ENCODE results near the gene MECR. TPM values are rescaled to one million over a fixed set of nuclear protein-coding genes. Genes with fewer than 3 reads are reported as not detected.

MECR gene
- total and polyA plus RNA-seq, 10 of the 15 experiments (the other 5 are each of a cell fraction or from before 2014, with no cell fraction given) = 7.6 to 66.3 (median 38.7) TPM

DNA sequence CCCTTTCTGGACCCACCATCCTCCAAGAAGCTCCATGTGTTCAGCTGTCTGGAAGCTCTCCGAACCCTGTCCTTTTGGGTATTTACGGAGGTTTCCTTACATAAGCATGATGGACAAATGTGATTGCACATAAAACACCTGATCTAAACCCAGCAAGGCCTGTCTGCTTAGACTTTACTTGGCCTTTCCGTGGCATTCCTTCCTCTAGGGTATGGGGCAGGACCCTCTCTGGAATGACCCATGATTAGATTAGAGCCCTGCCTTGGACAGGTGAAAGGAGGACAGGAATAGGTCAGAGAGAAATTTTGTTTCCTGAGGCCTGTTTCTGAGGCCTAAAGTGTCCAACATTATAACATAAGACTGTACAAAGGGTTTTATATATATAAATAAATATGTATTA lies 22.4 kb upstream of the MECR start:
- in situ Hi-C loops (cut with MboI) (no loop called here), intact Hi-C loops (cut with micrococcal nuclease; ENCODE audit: unreplicated experiment) (no loop called here)
- no peaks in the 10 kb centered on the region for H3K79me2 ChIP-seq (ENCODE audit: control insufficient read depth, insufficient read depth, low read length)
- no peaks in the 10 kb centered on the region for H4K20me1 ChIP-seq (ENCODE audit: control insufficient read depth, insufficient read depth)
- H3K36me3 ChIP-seq (ENCODE audit: control insufficient read depth in 2 of 2, insufficient read depth in 2 of 2, low read length in 1 of 2) = no peaks in the 10 kb centered on the region
- CTCF ChIA-PET = no interaction called here
- H3K9ac ChIP-seq (ENCODE audit: control insufficient read depth, insufficient read depth, low read length) = no peak overlapping the region
- H2AFZ ChIP-seq (ENCODE audit: control insufficient read depth, low read depth, low read length) = no peak overlapping the region
- DNase-seq (ENCODE audit: low read depth, low spot score) (no peak), FAIRE-seq (no peak), ATAC-seq (no peak)
- no peaks in the 10 kb centered on the region for H3K9me3 ChIP-seq (replicated peaks; ENCODE audit: control insufficient read depth, insufficient read depth, low read length)
- H3K4me3 ChIP-seq = no peak overlapping the region
- H3K27ac ChIP-seq (ENCODE audit: control insufficient read depth, insufficient read depth) = no peak overlapping the region
- WGBS (ENCODE audit: insufficient coverage, insufficient replicate concordance, low lambda C conversion rate, missing lambda C conversion rate) = 31% methylated on average over 3 of the region's 3 CpGs
- SMC1A ChIA-PET (ENCODE audit: uncharacterized antibody, unreplicated experiment) = interaction anchor here (0.6 kb wide), 1 partner anchor 65 kb away, joined by 3 read pairs; no protein-coding TSS in a partner anchor
- no peaks in the 10 kb centered on the region for H3K4me1 ChIP-seq (ENCODE audit: control insufficient read depth, insufficient read depth, low read length)
- RAD21 ChIA-PET (ENCODE audit: unreplicated experiment) = no interaction called here
- H3K27me3 ChIP-seq (replicated peaks in 1 of 2; ENCODE audit: control insufficient read depth in 2 of 2, insufficient read depth in 2 of 2, low read length in 1 of 2) = peaks cover 1 to 2% of the 10 kb centered on the region in 2 experiments; a peak in 3 of 4 replicates
- POLR2A ChIA-PET = no interaction called here
- no TSS peak for BruUV-seq (replicated peaks)
- no peak for TF ChIP-seq PBX3 (IDR thresholded peaks at IDR 0.05; ENCODE audit: insufficient replicate concordance, low read depth, low read length)
- TF ChIP-seq, protein P1, sequence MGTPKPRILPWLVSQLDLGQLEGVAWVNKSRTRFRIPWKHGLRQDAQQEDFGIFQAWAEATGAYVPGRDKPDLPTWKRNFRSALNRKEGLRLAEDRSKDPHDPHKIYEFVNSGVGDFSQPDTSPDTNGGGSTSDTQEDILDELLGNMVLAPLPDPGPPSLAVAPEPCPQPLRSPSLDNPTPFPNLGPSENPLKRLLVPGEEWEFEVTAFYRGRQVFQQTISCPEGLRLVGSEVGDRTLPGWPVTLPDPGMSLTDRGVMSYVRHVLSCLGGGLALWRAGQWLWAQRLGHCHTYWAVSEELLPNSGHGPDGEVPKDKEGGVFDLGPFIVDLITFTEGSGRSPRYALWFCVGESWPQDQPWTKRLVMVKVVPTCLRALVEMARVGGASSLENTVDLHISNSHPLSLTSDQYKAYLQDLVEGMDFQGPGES (IDR thresholded peaks at IDR 0.05) = no peak
- no peak for TF ChIP-seq FOXK2 (IDR thresholded peaks at IDR 0.05)
- TF ChIP-seq TCF3 (IDR thresholded peaks at IDR 0.05; ENCODE audit: borderline replicate concordance, insufficient read depth, low read depth, low read length) = no peak
- TF ChIP-seq NFXL1 (IDR thresholded peaks at IDR 0.05; ENCODE audit: borderline replicate concordance) = no peak
- no peak for TF ChIP-seq IRF4 (IDR thresholded peaks at IDR 0.05; ENCODE audit: low read depth, low read length)
- no peak for TF ChIP-seq ZNF207 (IDR thresholded peaks at IDR 0.05; ENCODE audit: borderline replicate concordance)
- no peak for TF ChIP-seq NRF1 (conservative IDR thresholded peaks at IDR 0.05; ENCODE audit: low read depth, low read length)
- TF ChIP-seq MTA3 (IDR thresholded peaks at IDR 0.05; ENCODE audit: borderline replicate concordance, low read length) = no peak
- TF ChIP-seq BHLHE40 (IDR thresholded peaks at IDR 0.05; ENCODE audit: borderline replicate concordance in 1 of 2, low read depth in 2 of 2, low read length in 1 of 2) = no peak
- TF ChIP-seq, protein P2, sequence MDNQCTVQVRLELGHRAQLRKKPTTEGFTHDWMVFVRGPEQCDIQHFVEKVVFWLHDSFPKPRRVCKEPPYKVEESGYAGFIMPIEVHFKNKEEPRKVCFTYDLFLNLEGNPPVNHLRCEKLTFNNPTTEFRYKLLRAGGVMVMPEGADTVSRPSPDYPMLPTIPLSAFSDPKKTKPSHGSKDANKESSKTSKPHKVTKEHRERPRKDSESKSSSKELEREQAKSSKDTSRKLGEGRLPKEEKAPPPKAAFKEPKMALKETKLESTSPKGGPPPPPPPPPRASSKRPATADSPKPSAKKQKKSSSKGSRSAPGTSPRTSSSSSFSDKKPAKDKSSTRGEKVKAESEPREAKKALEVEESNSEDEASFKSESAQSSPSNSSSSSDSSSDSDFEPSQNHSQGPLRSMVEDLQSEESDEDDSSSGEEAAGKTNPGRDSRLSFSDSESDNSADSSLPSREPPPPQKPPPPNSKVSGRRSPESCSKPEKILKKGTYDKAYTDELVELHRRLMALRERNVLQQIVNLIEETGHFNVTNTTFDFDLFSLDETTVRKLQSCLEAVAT (IDR thresholded peaks at IDR 0.05) = no peak
- no peak for TF ChIP-seq EED (IDR thresholded peaks at IDR 0.05; ENCODE audit: low read depth)
- no peak for TF ChIP-seq KAT2A (conservative IDR thresholded peaks at IDR 0.05; ENCODE audit: control insufficient read depth, low read depth, low read length)
- no peak for TF ChIP-seq ZNF274 (IDR thresholded peaks at IDR 0.05; ENCODE audit: insufficient read depth, insufficient read length)
- no peak for TF ChIP-seq KLF5 (IDR thresholded peaks at IDR 0.05; ENCODE audit: partially characterized antibody)
- H3K4me2 ChIP-seq (ENCODE audit: control insufficient read depth, insufficient read depth) = no peak overlapping the region
